Neutrophil (primary cell): ENCODE data around the gene ADCYAP1.

Experiments
- H3K27ac ChIP-seq: fragments of 200-600 bp; sonication (generic); 2 replicates; pipeline ENCODE4 v1.5.1; 2016; ENCODE audit warnings: mild to moderate bottlenecking, moderate library complexity
- H3K27me3 ChIP-seq: fragments of 200-600 bp; sonication (generic); 2 replicates; pipeline ENCODE4 v1.6.0; 2016; ENCODE audit warnings: mild to moderate bottlenecking
- H3K36me3 ChIP-seq: fragments of 200-600 bp; sonication (generic); 2 replicates; pipeline ENCODE4 v1.5.1; 2017
- H3K4me1 ChIP-seq, 2 experiments: fragments of 200-600 bp in 1 of 2; sonication (generic) in 1 of 2; 1 replicate in 1 of 2; 2 replicates in 1 of 2; pipeline versions ENCODE4 v1.5.1 to v1.6.1; 2013 to 2016; ENCODE audit warnings: low read depth in 1 of 2, low read length in 1 of 2, mild to moderate bottlenecking in 1 of 2, moderate library complexity in 1 of 2; ENCODE audit not compliant: control insufficient read depth in 1 of 2, insufficient read depth in 1 of 2
- H3K4me3 ChIP-seq, 2 experiments: fragments of 200-600 bp in 1 of 2; sonication (generic) in 1 of 2; 1 replicate in 1 of 2; 2 replicates in 1 of 2; pipeline ENCODE4 v1.5.1; 2013 to 2016; ENCODE audit warnings: low read depth in 1 of 2, low read length in 1 of 2, mild to moderate bottlenecking in 1 of 2, moderate library complexity in 1 of 2
- H3K9me3 ChIP-seq: fragments of 200-600 bp; sonication (generic); 2 replicates; pipeline ENCODE4 v1.5.1; 2016
- CTCF ChIP-seq: fragments of 200-600 bp; sonication (generic); IDR thresholded peaks from 2 replicates; pipeline ENCODE4 v1.5.1; 2016; ENCODE audit warnings: antibody characterized with exemption

The ADCYAP1 gene

DNA sequence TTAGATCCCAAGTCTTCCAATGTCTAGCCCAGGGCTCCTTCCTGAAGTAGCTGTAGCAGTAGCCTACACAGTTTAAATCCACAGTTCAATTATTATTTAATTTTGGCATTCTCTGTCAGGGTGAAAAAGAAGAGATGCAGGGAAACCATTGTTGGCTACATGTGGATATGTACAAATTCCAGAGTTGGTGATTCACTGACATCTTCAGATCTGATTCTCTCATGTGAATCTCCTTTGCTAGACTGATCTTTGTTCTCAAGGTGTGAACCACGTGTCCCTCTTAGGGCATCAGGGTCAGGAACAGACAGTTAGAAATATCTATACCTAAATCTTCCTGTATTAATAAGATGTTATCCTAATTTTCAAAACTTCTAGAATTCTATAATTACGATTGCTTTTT, 36.7 kb downstream of the ADCYAP1 start:
- Histone ChIP-seq H3K27me3 (no peaks in the 10 kb centered on the region), H3K36me3 (no peaks in the 10 kb centered on the region), H3K4me3 (no peak overlapping the region), H3K4me1 (no peaks in the 10 kb centered on the region), H3K27ac (no peak overlapping the region), H3K9me3 (no peaks in the 10 kb centered on the region)
- no peak for TF ChIP-seq CTCF

- Histone ChIP-seq H3K4me3 (no peak overlapping the region), H3K27ac (no peak overlapping the region), H3K4me1 (no peaks in the 10 kb centered on the region), H3K9me3 (no peaks in the 10 kb centered on the region), H3K36me3 (no peaks in the 10 kb centered on the region), H3K27me3 (no peaks in the 10 kb centered on the region)
- TF ChIP-seq CTCF, result no peak
Observed at GRCh38 chr18:944440-944839, 39.8 kb downstream of the ADCYAP1 start.

GRCh38 chr18:949724-950631, 45.3 kb downstream of the ADCYAP1 start:
- Histone ChIP-seq H3K27ac (no peak overlapping the region), H3K4me1 (no peaks in the 10 kb centered on the region), H3K36me3 (no peaks in the 10 kb centered on the region), H3K9me3 (no peaks in the 10 kb centered on the region), H3K4me3 (no peak overlapping the region), H3K27me3 (no peaks in the 10 kb centered on the region)
- no peak for TF ChIP-seq CTCF

DNA sequence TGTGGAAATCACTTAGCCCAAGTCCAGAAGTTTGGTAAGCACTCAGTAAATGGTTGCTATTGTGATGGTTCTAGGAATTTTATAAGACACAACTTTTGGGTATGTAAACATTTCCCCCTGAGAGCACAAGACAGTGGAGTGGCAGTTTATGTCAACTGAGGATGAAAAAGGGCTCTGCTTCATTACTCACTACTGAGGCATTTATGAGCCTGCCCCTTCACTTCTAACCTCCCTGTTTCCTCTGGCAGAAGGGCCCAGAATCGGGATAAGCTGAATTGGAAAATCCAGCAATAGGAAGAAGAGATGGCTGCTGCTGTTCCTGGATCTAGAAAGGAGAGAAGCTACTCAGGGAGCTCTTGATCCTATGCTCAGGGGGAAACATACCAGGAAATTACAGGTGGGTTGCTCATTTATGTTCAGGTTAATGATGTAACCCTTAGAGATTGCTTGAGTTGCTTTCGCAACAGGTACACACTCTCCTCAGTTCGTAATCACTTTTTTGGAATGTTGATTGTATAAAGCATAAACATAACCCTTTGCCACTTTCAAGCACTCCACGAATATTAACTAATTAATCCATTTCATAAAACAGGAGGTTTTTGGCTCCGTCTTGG, 46.3 kb downstream of the ADCYAP1 start:
- no peak overlapping the region for H3K4me3 ChIP-seq
- no peaks in the 10 kb centered on the region for H3K9me3 ChIP-seq
- no peak for TF ChIP-seq CTCF
- H3K27me3 ChIP-seq, result no peaks in the 10 kb centered on the region
- H3K4me1 ChIP-seq, result no peaks in the 10 kb centered on the region
- no peak overlapping the region for H3K27ac ChIP-seq
- no peaks in the 10 kb centered on the region for H3K36me3 ChIP-seq

DNA sequence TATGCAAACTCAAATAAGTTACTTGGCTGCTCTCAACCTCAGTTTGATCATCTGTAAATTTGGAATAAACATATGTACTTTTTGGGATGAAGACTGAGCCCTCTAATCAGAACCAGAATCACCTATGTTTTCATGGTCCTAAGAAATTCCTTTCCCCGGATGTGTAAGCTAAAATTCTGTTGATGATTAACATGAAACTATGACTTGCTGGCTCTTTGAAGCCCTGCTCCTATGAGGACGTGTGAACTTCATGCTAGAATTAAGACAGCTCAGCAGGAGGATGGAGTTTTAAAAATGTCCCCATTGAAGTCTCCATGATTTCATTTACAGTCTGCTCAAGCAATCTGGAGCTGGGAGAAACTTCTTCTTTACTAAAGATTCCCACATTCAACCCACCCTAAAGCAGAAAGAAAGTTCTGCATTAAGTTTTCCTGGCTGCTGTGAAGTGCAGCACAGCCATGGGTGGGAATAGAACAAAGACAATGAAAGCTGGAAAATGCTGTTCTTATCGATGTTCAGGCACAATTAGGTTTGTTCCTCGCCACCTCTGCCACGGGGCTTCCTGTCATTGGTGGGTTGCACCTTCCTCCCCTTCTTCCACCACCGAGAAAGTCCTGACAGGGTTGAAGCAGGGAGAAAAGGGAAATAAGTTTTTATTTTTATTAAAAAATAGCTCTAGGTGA, 50.9 kb downstream of the ADCYAP1 start:
- Histone ChIP-seq H3K9me3 (no peaks in the 10 kb centered on the region), H3K27ac (no peak overlapping the region), H3K4me3 (no peak overlapping the region), H3K27me3 (no peaks in the 10 kb centered on the region), H3K36me3 (no peaks in the 10 kb centered on the region), H3K4me1 (no peaks in the 10 kb centered on the region)
- no peak for TF ChIP-seq CTCF
